K562 (cell line): ENCODE data around the gene HACL1. TPM values are rescaled to one million over a fixed set of nuclear protein-coding genes. Genes with fewer than 3 reads are reported as not detected.

Experiments
- CBFB ChIP-seq: sonication (generic); formaldehyde crosslinking; IDR thresholded peaks from 2 replicates; pipeline ENCODE4 v1.4.0; 2020; ENCODE audit warnings: mild to moderate bottlenecking, missing genetic modification reagents
- EGR1 ChIP-seq: fragments of 450-650 bp; conservative IDR thresholded peaks from 2 replicates; pipeline ENCODE4 v1.6.1; 2017; ENCODE audit warnings: mild to moderate bottlenecking
- FOXK1 ChIP-seq: sonication (generic); formaldehyde crosslinking; IDR thresholded peaks from 2 replicates; pipeline ENCODE4 v1.8.0; 2022; ENCODE audit warnings: missing genetic modification reagents, mild to moderate bottlenecking, borderline replicate concordance
- HDAC2 ChIP-seq: fragments of 450-650 bp; IDR thresholded peaks from 2 replicates; pipeline ENCODE4 v1.6.1; 2016; ENCODE audit warnings: mild to moderate bottlenecking
- KLF1 ChIP-seq: fragments of 450-650 bp; IDR thresholded peaks from 2 replicates; pipeline ENCODE4 v1.6.1; 2016; ENCODE audit warnings: missing genetic modification characterization, missing compliant biosample characterization
- MIER1 ChIP-seq: fragments of 450-650 bp; IDR thresholded peaks from 2 replicates; pipeline ENCODE4 v1.6.1; 2016; ENCODE audit warnings: antibody characterized with exemption, mild to moderate bottlenecking, low read depth
- PTRF ChIP-seq: fragments of 450-650 bp; IDR thresholded peaks from 2 replicates; pipeline ENCODE4 v1.6.1; 2016; ENCODE audit warnings: mild to moderate bottlenecking, missing genetic modification characterization, missing compliant biosample characterization
- RBBP5 ChIP-seq: fragments of 200-600 bp; sonication (generic); IDR thresholded peaks from 2 replicates; pipeline ENCODE4 v1.6.1; 2012; ENCODE audit warnings: borderline replicate concordance, mild to moderate bottlenecking, low read length, control low read depth, inconsistent platforms; ENCODE audit not compliant: insufficient read depth, poor library complexity, severe bottlenecking
- RFX5 ChIP-seq: IDR thresholded peaks from 2 replicates; pipeline ENCODE4 v1.6.1; 2011; ENCODE audit warnings: low read depth, mild to moderate bottlenecking, improper control_type of control experiment, low read length
- RNF2 ChIP-seq: sonication (generic); IDR thresholded peaks from 2 replicates; pipeline ENCODE4 v1.6.1; 2016
- RUNX1 ChIP-seq: sonication (generic); IDR thresholded peaks from 2 replicates; pipeline ENCODE4 v1.6.1; 2016; ENCODE audit warnings: antibody characterized with exemption, low read depth
- U2AF1 ChIP-seq: fragments of 200-400 bp; formaldehyde crosslinking; optimal IDR thresholded peaks from 2 replicates; pipeline ENCODE3; 2017; ENCODE audit warnings: mild to moderate bottlenecking, low read depth, low read length, moderate library complexity
- polyA plus RNA-seq, 8 experiments: library from polyadenylated mRNA; depleted of rRNA in 4 of 8; stranded (reverse) in 5 of 8; unstranded in 3 of 8; fragments of >200 nt; fragmentation: Nextera tagmentation in 2 of 8; fragmentation: Illumina TruSeq in 1 of 8; extraction: Ambion mirVana in 2 of 8; extraction: Trizol in 1 of 8; gene quantifications; 2 replicates each; pipeline versions ENCODE4 v1.2.1 to v1.2.3, GENCODE V29; 2011 to 2014; ENCODE audit warnings: inconsistent platforms in 1 of 8, missing spikeins in 1 of 8
- total RNA-seq, 7 experiments: library from RNA; depleted of rRNA in 6 of 7; stranded (reverse); fragments of >200 nt in 6 of 7; fragmentation: Illumina TruSeq in 2 of 7; extraction: Trizol in 2 of 7; gene quantifications; 2 replicates each; pipeline versions ENCODE4 v1.2.1 to v1.2.3, GENCODE V29; 2011 to 2021; ENCODE audit warnings: low replicate concordance in 1 of 7
- TF ChIP-seq, protein P1 (sequence below), 3 experiments: IDR thresholded peaks in 2 of 3; conservative IDR thresholded peaks in 1 of 3; 2 replicates each; pipeline ENCODE4 v1.5.1; 2011 to 2012; ENCODE audit warnings: low read length in 3 of 3, mild to moderate bottlenecking in 3 of 3, control low read depth in 2 of 3, improper control_type of control experiment in 1 of 3, inconsistent platforms in 1 of 3, low read depth in 1 of 3, mixed read lengths in 1 of 3, moderate library complexity in 1 of 3; ENCODE audit not compliant: insufficient read depth in 2 of 3
- TF ChIP-seq, protein P2 (sequence below), 2 experiments: fragments of 450-650 bp; IDR thresholded peaks; 2 replicates each; pipeline ENCODE4 v1.6.1; 2018; ENCODE audit warnings: mild to moderate bottlenecking in 2 of 2, low read depth in 1 of 2; ENCODE audit not compliant: partially characterized antibody in 2 of 2
- TF ChIP-seq, protein P3 (sequence below): sonication (generic); formaldehyde crosslinking; IDR thresholded peaks from 2 replicates; pipeline ENCODE4 v1.5.0; 2020; ENCODE audit warnings: missing genetic modification reagents
- TF ChIP-seq, protein P4 (sequence below), 3 experiments: fragments of 200-800 bp in 1 of 3; fragments of 250-450 bp in 1 of 3; fragments of 450-650 bp in 1 of 3; sonication (Bioruptor Pico) in 1 of 3; sonication (Bioruptor generic) in 1 of 3; formaldehyde crosslinking in 1 of 3; IDR thresholded peaks; 2 replicates each; pipeline versions ENCODE4 v1.6.1 to v1.8.0; 2016 to 2022; ENCODE audit warnings: mild to moderate bottlenecking in 2 of 3, missing genetic modification characterization in 2 of 3, missing compliant biosample characterization in 1 of 3, moderate library complexity in 1 of 3

The HACL1 gene
- total and polyA plus RNA-seq, 9 of the 15 experiments (the other 6 are each of a cell fraction or from before 2014, with no cell fraction given) = 18.9 to 61.5 (median 30.5) TPM

DNA sequence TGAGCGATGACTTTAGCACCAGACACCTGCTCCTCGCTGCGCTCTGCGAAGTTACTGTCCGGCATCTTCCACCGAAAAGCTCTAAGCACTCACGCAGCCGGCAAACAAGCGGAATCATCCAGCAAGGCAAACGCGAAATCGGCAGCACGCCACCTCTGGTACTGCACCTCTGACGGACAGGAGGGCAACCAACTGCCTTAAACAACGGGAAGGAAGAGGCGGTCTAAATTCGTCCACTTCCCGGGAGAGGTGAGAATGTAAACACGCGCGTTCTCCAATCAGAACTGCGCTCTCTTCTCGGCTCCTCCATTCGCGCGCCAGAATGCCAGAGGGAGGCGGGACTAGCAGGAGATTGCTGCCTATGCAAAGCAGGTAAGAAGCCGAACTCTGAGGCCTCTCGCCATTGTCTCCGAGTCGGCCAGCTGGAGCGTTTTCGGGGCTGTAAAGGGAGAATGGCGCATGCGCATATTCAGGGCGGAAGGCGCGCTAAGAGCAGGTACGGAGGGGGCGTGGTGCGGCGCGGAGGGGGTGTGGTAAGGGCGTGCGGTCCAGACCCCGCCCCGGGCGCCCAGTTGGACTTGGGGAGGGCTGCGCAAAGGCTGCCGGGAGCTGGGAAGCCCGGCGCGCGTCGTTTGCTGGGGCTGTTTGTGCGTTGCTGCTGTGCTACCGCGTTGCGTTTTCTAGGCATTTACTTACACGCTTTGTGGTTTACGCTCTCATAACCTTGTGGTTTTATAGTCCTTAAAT, at the start of gene HACL1, which contains the start of gene BTD (continued):
- TF ChIP-seq, protein P1, sequence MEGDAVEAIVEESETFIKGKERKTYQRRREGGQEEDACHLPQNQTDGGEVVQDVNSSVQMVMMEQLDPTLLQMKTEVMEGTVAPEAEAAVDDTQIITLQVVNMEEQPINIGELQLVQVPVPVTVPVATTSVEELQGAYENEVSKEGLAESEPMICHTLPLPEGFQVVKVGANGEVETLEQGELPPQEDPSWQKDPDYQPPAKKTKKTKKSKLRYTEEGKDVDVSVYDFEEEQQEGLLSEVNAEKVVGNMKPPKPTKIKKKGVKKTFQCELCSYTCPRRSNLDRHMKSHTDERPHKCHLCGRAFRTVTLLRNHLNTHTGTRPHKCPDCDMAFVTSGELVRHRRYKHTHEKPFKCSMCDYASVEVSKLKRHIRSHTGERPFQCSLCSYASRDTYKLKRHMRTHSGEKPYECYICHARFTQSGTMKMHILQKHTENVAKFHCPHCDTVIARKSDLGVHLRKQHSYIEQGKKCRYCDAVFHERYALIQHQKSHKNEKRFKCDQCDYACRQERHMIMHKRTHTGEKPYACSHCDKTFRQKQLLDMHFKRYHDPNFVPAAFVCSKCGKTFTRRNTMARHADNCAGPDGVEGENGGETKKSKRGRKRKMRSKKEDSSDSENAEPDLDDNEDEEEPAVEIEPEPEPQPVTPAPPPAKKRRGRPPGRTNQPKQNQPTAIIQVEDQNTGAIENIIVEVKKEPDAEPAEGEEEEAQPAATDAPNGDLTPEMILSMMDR (IDR thresholded peaks at IDR 0.05 in 2 of 3, conservative IDR thresholded peaks at IDR 0.05 in 1 of 3; ENCODE audit: insufficient read depth in 2 of 3, low read depth in 1 of 3, low read length in 3 of 3) = peak; percentile 24 to 62 (median 62); a peak in 3 of 6 replicates
- TF ChIP-seq RNF2 (no peak), PTRF (tag) (no peak), EGR1 (peak; percentile 34; the same call in 1 of the 2 replicates), CBFB (CRISPR knock-in tag) (no peak), FOXK1 (CRISPR knock-in tag) (peak; percentile 100), RUNX1 (no peak), RBBP5 (peak; percentile 87), HDAC2 (peak; percentile 48), MIER1 (no peak), KLF1 (tag) (0 out of 2 replicates have a peak, but pooled peaks have one; percentile 43), U2AF1 (no peak), RFX5 (no peak)
- TF ChIP-seq, protein P2, sequence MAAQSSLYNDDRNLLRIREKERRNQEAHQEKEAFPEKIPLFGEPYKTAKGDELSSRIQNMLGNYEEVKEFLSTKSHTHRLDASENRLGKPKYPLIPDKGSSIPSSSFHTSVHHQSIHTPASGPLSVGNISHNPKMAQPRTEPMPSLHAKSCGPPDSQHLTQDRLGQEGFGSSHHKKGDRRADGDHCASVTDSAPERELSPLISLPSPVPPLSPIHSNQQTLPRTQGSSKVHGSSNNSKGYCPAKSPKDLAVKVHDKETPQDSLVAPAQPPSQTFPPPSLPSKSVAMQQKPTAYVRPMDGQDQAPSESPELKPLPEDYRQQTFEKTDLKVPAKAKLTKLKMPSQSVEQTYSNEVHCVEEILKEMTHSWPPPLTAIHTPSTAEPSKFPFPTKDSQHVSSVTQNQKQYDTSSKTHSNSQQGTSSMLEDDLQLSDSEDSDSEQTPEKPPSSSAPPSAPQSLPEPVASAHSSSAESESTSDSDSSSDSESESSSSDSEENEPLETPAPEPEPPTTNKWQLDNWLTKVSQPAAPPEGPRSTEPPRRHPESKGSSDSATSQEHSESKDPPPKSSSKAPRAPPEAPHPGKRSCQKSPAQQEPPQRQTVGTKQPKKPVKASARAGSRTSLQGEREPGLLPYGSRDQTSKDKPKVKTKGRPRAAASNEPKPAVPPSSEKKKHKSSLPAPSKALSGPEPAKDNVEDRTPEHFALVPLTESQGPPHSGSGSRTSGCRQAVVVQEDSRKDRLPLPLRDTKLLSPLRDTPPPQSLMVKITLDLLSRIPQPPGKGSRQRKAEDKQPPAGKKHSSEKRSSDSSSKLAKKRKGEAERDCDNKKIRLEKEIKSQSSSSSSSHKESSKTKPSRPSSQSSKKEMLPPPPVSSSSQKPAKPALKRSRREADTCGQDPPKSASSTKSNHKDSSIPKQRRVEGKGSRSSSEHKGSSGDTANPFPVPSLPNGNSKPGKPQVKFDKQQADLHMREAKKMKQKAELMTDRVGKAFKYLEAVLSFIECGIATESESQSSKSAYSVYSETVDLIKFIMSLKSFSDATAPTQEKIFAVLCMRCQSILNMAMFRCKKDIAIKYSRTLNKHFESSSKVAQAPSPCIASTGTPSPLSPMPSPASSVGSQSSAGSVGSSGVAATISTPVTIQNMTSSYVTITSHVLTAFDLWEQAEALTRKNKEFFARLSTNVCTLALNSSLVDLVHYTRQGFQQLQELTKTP (IDR thresholded peaks at IDR 0.05; ENCODE audit: low read depth in 1 of 2, partially characterized antibody in 2 of 2) = peak in 1 of 2 experiments; percentile 78
- TF ChIP-seq, protein P3, sequence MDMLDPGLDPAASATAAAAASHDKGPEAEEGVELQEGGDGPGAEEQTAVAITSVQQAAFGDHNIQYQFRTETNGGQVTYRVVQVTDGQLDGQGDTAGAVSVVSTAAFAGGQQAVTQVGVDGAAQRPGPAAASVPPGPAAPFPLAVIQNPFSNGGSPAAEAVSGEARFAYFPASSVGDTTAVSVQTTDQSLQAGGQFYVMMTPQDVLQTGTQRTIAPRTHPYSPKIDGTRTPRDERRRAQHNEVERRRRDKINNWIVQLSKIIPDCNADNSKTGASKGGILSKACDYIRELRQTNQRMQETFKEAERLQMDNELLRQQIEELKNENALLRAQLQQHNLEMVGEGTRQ (CRISPR knock-in tag) = no peak
- TF ChIP-seq, protein P4, sequence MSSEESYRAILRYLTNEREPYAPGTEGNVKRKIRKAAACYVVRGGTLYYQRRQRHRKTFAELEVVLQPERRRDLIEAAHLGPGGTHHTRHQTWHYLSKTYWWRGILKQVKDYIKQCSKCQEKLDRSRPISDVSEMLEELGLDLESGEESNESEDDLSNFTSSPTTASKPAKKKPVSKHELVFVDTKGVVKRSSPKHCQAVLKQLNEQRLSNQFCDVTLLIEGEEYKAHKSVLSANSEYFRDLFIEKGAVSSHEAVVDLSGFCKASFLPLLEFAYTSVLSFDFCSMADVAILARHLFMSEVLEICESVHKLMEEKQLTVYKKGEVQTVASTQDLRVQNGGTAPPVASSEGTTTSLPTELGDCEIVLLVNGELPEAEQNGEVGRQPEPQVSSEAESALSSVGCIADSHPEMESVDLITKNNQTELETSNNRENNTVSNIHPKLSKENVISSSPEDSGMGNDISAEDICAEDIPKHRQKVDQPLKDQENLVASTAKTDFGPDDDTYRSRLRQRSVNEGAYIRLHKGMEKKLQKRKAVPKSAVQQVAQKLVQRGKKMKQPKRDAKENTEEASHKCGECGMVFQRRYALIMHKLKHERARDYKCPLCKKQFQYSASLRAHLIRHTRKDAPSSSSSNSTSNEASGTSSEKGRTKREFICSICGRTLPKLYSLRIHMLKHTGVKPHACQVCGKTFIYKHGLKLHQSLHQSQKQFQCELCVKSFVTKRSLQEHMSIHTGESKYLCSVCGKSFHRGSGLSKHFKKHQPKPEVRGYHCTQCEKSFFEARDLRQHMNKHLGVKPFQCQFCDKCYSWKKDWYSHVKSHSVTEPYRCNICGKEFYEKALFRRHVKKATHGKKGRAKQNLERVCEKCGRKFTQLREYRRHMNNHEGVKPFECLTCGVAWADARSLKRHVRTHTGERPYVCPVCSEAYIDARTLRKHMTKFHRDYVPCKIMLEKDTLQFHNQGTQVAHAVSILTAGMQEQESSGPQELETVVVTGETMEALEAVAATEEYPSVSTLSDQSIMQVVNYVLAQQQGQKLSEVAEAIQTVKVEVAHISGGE (CRISPR knock-in tag; IDR thresholded peaks at IDR 0.05) = no peak
